Astrocyte of the cerebellum (primary cell): ENCODE data around the gene CACNA2D3.

Experiments
- DNase-seq: peaks from one replicate; pipeline ENCODE4 v3.0.0-alpha.2; 2011; ENCODE audit warnings: low read depth
- H3K4me3 ChIP-seq: 2 replicates; pipeline ENCODE4 v1.5.1; 2011; ENCODE audit warnings: mild to moderate bottlenecking, low read depth, low read length, moderate library complexity
- CTCF ChIP-seq: IDR thresholded peaks from 2 replicates; pipeline ENCODE4 v1.5.1; 2012; ENCODE audit warnings: low read length, low read depth, moderate library complexity, mild to moderate bottlenecking; ENCODE audit errors: missing control alignments
- in situ Hi-C: cut with HindIII; loops from 2 replicates; pipeline ENCODE4 v1.10.0; 2017; ENCODE audit warnings: low sequenced_read_pairs

Gene CACNA2D3

GRCh38 chr3:54519493-54519892 lies 397.1 kb downstream of the CACNA2D3 start:
- no peak for TF ChIP-seq CTCF
- in situ Hi-C loops: no loop called here
- no peak overlapping the region for H3K4me3 ChIP-seq
- no peak for DNase-seq

- no peak overlapping the region for H3K4me3 ChIP-seq
- no peak for DNase-seq
- no peak for TF ChIP-seq CTCF
- in situ Hi-C loops: no loop called here
These were observed 397.7 kb downstream of the CACNA2D3 start for GRCh38 chr3:54520060-54520459.

DNA sequence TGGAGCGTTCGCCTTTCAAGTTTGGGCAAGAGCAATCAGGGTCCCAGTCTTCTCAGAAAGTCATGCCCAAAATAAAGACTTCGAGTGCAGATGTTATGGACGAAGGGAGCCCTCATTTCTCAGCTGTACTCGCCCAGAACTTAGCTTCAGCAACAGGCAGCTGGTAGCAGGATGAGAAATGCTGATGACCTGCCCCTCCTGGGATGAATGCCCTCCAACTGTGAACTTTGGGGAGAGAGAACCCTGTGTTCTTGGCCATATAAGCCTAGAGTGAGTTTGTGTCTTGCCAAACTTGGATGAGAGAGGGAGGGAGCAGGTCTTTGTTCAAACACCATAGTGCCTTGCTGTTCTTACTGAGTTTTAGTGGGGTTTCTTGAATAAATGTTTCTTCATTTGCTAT lies 405.2 kb downstream of the CACNA2D3 start:
- no peak for TF ChIP-seq CTCF
- no peak for DNase-seq
- in situ Hi-C loops: no loop called here
- H3K4me3 ChIP-seq: no peak overlapping the region

DNA sequence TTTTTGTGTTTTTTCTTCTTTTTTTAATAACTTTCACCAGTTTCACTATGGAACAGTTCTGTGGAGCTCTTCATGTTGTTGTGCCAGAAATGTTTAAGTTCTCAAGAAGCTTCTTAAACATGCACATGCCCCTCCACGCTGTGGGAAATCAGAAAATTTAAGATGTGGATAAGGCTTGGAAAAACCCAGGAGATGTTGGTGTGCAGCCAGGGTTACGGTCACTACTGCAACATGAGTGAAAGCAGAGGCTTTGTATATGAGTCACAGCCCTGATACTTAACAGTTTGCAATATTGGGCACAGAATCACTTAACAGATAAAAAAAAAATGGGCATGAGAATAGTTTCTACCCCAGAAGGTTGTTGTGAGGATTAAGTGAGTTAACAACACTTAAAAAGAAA lies 405.6 kb downstream of the CACNA2D3 start:
- DNase-seq: peak; percentile 18
- H3K4me3 ChIP-seq: no peak overlapping the region
- in situ Hi-C loops: no loop called here
- no peak for TF ChIP-seq CTCF

- no peak for DNase-seq
- in situ Hi-C loops: no loop called here
- H3K4me3 ChIP-seq: no peak overlapping the region
- TF ChIP-seq CTCF: no peak
These were observed 406.3 kb downstream of the CACNA2D3 start for GRCh38 chr3:54528668-54529067.

DNA sequence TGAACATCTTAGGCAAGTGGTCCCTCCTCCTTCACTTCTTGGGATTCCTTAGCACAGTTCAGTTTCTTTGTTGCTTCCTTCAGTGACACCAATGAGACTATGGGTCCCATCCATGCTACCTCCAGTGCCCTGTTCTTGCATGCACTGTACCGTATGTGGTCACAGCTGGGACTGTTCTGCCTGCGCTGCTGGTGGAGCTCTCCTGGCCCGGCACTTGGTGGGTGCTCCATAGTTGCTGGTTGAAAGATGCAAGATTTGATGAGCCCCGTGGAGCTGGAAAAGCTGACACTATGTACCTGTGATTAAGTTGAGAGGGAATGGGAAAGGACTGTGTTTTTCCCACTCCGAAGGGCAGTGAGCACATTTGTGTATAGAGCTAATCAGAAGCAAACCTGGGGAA lies 407.7 kb downstream of the CACNA2D3 start:
- no peak for TF ChIP-seq CTCF
- no peak for DNase-seq
- H3K4me3 ChIP-seq: no peak overlapping the region
- in situ Hi-C loops: no loop called here

GRCh38 chr3:54530944-54531343 lies 408.6 kb downstream of the CACNA2D3 start:
- TF ChIP-seq CTCF: no peak
- DNase-seq: no peak
- no peak overlapping the region for H3K4me3 ChIP-seq
- in situ Hi-C loops: no loop called here
